ENCODE measurements around the gene SSU72. TPM values are rescaled to one million over a fixed set of nuclear protein-coding genes. Genes with fewer than 3 reads are reported as not detected.
A peak's percentile ranks its signal among the peaks of the same experiment; 100 is the strongest.
"Not testable (repeated sequence)": the region's sequence is repeated elsewhere in the genome, so short reads cannot be mapped to it uniquely, and the experiment has no call there.

Gene SSU72
- total RNA-seq, 1 donor from 2014 or later, result 104 TPM

DNA sequence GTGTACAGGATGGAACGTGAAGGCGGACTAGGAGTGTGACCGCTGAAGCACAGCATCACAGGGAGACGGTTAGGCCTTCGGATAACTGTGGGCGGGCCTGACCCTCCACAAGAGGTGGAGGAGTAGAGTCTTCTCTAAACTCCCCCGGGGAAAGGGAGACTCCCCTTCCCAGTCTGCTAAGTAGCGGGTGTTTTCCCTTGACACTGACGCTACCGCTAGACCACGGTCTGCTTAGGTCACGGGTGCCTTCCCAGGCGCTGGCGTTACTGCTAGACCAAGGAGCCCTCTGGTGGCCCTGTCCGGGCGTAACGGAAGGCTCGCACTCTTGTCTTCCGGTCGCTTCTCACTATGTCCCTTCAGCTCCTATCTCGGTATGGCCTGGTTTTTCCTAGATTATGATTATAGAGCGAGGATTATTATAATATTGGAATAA is 69.3 kb downstream of the SSU72 start:
- intact Hi-C loops (cut with micrococcal nuclease); H3K27me3 ChIP-seq (ENCODE audit: low read depth); H3K36me3 ChIP-seq; H3K9me3 ChIP-seq (replicated peaks): not testable (repeated sequence)
- H3K4me1 ChIP-seq, result peaks cover 20% of the 10 kb centered on the region
- DNase-seq, result peak; percentile 58
- H3K27ac ChIP-seq (replicated peaks), result peak overlapping the region; percentile 85
- H3K4me3 ChIP-seq, result peak overlapping the region; percentile 53
- TF ChIP-seq, protein P1, sequence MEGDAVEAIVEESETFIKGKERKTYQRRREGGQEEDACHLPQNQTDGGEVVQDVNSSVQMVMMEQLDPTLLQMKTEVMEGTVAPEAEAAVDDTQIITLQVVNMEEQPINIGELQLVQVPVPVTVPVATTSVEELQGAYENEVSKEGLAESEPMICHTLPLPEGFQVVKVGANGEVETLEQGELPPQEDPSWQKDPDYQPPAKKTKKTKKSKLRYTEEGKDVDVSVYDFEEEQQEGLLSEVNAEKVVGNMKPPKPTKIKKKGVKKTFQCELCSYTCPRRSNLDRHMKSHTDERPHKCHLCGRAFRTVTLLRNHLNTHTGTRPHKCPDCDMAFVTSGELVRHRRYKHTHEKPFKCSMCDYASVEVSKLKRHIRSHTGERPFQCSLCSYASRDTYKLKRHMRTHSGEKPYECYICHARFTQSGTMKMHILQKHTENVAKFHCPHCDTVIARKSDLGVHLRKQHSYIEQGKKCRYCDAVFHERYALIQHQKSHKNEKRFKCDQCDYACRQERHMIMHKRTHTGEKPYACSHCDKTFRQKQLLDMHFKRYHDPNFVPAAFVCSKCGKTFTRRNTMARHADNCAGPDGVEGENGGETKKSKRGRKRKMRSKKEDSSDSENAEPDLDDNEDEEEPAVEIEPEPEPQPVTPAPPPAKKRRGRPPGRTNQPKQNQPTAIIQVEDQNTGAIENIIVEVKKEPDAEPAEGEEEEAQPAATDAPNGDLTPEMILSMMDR (IDR thresholded peaks at IDR 0.05; ENCODE audit: borderline replicate concordance), result peak; percentile 52

DNA sequence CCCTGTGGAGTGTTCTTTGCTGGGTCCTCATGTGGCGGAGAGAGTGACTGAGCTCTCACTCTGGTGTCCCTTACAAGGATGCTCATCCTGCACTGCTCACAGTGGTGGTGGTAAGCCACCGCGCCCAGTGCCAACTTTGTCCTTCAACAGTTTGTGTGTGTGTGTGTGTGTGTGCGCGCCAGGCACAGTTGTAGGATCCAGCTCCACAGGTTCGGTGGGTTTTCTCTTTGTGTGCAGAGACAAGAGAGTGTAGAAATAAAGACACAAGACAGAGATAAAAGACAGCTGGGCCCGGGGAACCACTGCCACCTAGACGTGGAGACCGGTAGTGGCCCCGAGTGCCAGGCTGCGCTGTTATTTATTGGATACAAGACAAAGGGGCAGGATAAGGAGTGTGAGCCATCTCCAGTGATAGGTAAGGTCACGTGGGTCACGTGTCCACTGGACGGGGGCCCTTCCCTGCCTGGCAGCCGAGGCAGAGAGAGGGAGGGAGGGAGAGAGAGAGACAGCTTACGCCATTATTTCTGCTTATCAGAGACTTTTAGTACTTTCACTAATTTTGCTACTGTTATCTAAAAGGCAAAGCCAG is 69.8 kb downstream of the SSU72 start:
- peaks cover 19% of the 10 kb centered on the region for H3K4me1 ChIP-seq
- DNase-seq, result peak; percentile 68
- H3K27me3 ChIP-seq (ENCODE audit: low read depth); H3K9me3 ChIP-seq (replicated peaks); H3K36me3 ChIP-seq; intact Hi-C loops (cut with micrococcal nuclease): not testable (repeated sequence)
- peak overlapping the region; percentile 53 for H3K4me3 ChIP-seq
- H3K27ac ChIP-seq (replicated peaks), result peak overlapping the region; percentile 85
- TF ChIP-seq, protein P1 (IDR thresholded peaks at IDR 0.05; ENCODE audit: borderline replicate concordance), result peak; percentile 73

DNA sequence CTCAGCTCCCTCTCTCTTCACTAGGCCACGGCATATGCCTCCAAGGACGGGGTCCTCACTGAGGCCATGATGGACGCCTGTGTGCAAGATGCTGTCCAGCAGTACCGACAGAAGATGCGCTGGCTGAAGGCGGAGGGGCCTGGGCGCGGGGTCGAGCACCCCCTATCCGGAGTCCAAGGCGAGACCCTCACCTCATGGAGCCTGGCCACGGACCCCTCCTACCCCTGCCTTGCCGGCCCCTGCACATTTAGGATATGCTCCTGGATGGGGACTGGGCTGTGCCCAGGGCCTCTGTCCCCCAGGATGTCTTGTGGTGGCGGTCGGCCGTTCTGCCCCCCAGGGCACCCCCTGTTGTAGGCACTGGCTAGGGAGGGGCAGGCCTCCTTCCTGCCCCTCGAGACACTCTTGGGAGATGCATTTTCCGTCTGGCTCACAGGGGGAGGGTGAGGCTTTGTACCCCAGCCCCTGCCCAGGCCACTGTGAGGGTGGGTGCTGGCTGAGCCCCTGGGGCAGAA is 79.1 kb downstream of the SSU72 start:
- H3K27me3 ChIP-seq (ENCODE audit: low read depth); DNase-seq; H3K27ac ChIP-seq (replicated peaks); H3K4me1 ChIP-seq; intact Hi-C loops (cut with micrococcal nuclease); H3K4me3 ChIP-seq: not testable (repeated sequence)
- Histone ChIP-seq H3K9me3 (replicated peaks) (peaks cover 19% of the 10 kb centered on the region), H3K36me3 (peaks cover 51% of the 10 kb centered on the region)

DNA sequence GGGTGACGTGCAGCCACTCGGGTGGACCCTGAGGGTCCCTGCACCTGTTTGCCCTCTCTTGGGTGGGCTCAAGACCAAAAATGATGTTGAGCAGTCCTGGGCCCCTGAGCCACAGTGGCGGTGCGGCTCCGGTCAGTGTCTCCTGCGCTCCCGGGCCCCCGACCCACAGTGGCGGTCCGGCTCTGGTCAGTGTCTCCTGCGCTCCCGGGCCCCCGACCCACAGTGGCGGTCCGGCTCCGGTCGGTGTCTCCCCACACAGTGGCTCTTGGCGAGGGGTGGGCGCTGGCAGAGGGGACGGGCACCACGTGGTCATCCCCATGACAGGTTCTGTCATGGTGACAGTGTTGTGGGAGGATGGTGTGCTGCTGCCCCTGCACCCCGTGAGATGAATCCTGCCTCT is 80.4 kb downstream of the SSU72 start:
- intact Hi-C loops (cut with micrococcal nuclease); H3K27me3 ChIP-seq (ENCODE audit: low read depth); DNase-seq; H3K27ac ChIP-seq (replicated peaks); H3K4me1 ChIP-seq; H3K4me3 ChIP-seq: not testable (repeated sequence)
- H3K9me3 ChIP-seq (replicated peaks), result peaks cover 19% of the 10 kb centered on the region
- H3K36me3 ChIP-seq, result peaks cover 63% of the 10 kb centered on the region

Other genes with a start within 250 kb of the SSU72 start
- gene TAS1R3, start 243.6 kb downstream of the SSU72 start, total RNA-seq, result 0.93 TPM
- gene DVL1, start 225.4 kb downstream of the SSU72 start, total RNA-seq, result 93.0 TPM
- gene MXRA8, start 216.3 kb downstream of the SSU72 start, total RNA-seq, result 20.2 TPM
- 219 TPM for gene AURKAIP1, start 199.7 kb downstream of the SSU72 start, total RNA-seq
- gene CCNL2, start 175.5 kb downstream of the SSU72 start, total RNA-seq, result 46.1 TPM
- gene MRPL20, start 167.6 kb downstream of the SSU72 start, total RNA-seq, result 135 TPM
- gene ANKRD65, start 153.6 kb downstream of the SSU72 start, total RNA-seq, result 1.7 TPM
- gene VWA1, start 139.2 kb downstream of the SSU72 start, total RNA-seq, result 13.7 TPM
- 2.8 TPM for gene ATAD3C, start 125.2 kb downstream of the SSU72 start, total RNA-seq
- gene ATAD3B, start 103.1 kb downstream of the SSU72 start, total RNA-seq, result 8.3 TPM
- 19.4 TPM for gene ATAD3A, start 62.7 kb downstream of the SSU72 start, total RNA-seq
- gene TMEM240, start 34.2 kb downstream of the SSU72 start, total RNA-seq, result 7.2 TPM
- gene FNDC10, start 25.3 kb upstream of the SSU72 start, total RNA-seq, result 3.6 TPM
- gene MIB2, start 40.6 kb upstream of the SSU72 start, total RNA-seq, result 129 TPM
- 93.8 TPM for gene MMP23B, start 57.3 kb upstream of the SSU72 start, total RNA-seq
- gene CDK11B, start 84.1 kb upstream of the SSU72 start, total RNA-seq, result 24.3 TPM
- gene SLC35E2B, start 117.9 kb upstream of the SSU72 start, total RNA-seq, result 20.2 TPM
- gene CDK11A, start 149.5 kb upstream of the SSU72 start, total RNA-seq, result 21.7 TPM
- gene NADK, start 203.6 kb upstream of the SSU72 start, total RNA-seq, result 25.3 TPM

Measured in left ventricle myocardium inferior (tissue), 1 donor.